GM13976 (cell line): ENCODE results near the gene PCSK2.

Experiments used
- DNase-seq: peaks from one replicate; pipeline ENCODE4 v3.0.0; 2012; ENCODE audit warnings: low spot score
- in situ Hi-C: fragments of 300-500 bp; cut with MboI; formaldehyde crosslinking; loops from one replicate; pipeline ENCODE4 v1.12.0; 2022; ENCODE audit warnings: low sequenced_read_pairs, mixed read lengths, inconsistent platforms; ENCODE audit not compliant: unreplicated experiment
- TF ChIP-seq, protein P1 (sequence below): IDR thresholded peaks from 2 replicates; pipeline ENCODE4 v1.5.1; 2012; ENCODE audit warnings: borderline replicate concordance, mild to moderate bottlenecking; ENCODE audit not compliant: insufficient read depth; ENCODE audit errors: extremely low read depth, missing control alignments, control extremely low read depth

The PCSK2 gene

DNA sequence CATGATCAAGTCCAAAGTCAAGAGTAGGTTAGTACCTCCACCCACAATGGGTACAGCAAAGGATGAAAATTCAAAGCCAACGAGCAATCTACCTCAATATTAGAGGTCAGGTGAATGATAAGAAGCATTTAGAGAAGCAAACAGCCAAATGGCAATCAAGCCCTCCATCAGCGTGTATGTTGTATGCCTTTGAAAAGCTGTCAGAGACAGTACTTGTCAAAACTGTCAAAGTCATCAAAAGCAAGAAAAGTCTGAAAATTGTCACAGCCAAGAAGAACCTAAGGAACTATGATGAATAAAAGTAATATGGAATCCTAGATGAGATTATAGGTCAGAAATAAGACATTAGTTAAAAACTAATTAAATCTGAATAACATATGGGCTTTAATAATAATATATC lies 99.3 kb downstream of the PCSK2 start:
- TF ChIP-seq, protein P1, sequence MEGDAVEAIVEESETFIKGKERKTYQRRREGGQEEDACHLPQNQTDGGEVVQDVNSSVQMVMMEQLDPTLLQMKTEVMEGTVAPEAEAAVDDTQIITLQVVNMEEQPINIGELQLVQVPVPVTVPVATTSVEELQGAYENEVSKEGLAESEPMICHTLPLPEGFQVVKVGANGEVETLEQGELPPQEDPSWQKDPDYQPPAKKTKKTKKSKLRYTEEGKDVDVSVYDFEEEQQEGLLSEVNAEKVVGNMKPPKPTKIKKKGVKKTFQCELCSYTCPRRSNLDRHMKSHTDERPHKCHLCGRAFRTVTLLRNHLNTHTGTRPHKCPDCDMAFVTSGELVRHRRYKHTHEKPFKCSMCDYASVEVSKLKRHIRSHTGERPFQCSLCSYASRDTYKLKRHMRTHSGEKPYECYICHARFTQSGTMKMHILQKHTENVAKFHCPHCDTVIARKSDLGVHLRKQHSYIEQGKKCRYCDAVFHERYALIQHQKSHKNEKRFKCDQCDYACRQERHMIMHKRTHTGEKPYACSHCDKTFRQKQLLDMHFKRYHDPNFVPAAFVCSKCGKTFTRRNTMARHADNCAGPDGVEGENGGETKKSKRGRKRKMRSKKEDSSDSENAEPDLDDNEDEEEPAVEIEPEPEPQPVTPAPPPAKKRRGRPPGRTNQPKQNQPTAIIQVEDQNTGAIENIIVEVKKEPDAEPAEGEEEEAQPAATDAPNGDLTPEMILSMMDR, result no peak
- in situ Hi-C loops, result no loop called here
- DNase-seq, result no peak

DNA sequence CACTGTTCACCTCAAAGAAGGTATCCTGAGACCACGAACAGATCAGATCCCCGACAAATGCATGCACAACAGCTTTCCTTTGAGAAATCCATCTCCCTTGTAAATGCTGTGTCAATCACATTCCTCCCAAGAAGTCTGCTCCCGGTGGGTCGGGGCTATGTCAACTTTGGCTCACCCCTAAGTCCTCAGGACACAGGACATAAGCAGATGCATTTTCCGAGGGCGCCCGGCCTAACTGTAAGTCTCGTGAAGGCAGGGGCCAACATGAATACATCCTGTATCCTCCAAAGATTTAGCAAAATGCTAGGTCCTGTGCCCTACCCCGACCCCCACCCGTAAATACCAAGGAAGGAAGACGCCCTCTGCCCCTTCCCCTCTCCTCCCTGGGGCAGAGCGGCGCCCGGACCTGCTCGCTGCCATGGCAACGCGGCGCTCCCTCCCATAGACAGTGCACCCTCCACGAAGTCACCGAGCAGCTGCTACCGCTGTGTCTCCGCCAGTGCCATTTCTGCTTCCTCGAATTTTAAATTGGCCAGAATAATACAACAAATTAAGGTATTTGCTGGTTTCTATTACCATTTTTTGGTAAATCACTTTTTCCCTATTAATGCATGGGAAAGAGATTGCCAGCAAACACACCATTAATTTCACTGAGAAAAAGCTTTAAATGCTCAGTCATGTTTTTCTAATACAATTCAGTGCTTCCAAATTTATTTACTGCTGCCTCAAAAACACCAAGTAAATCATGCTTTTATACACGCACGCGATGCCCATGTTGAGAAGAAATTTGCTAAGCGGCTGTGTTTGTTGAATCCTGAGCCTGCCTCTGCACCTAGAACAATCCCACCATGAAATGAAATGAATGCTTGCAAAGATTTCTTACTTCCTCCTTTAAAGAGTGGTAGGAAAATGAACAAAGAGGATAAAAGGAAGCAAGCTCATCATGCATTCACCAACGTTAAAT lies 100.6 kb downstream of the PCSK2 start:
- TF ChIP-seq, protein P1, result no peak
- in situ Hi-C loops, result no loop called here
- no peak for DNase-seq

DNA sequence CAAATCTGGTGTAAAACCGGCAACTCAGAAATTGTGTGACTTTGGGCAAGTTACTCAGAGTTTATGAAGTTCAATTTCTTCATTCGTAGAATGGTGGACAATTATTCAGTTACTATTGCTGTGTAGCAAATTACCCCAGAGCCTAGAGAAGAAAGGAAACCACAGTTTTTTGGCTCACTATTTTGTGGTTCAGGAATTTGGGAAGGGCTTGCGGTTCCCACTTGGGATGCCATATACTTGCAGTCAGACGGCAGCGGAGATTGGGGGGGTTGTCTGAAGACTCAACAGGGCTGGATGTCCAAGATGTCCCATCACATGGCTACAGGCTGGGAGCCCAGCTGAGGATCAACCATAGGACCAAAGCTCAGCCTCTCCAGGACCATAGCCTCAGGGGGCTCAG lies 108.1 kb downstream of the PCSK2 start:
- TF ChIP-seq, protein P1, result no peak
- DNase-seq, result no peak
- in situ Hi-C loops, result no loop called here

DNA sequence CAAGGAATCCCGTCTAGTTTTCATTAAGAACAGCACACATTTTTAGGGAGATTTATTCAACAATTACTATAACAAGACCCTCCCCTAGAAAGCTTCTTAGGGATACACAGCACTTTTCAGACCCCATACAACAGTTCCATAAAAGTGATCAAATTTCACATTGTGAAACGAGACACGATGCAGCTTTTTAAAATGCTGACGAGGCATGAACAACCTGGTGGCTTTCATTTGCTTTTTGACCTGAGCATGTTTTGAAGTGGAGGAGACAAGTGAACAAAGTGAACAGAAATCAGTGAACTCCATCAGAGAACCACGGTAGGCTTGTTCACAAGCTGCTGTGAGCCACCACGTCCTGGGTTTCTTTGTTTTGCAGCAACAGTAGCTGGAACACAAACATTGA lies 112.2 kb downstream of the PCSK2 start:
- in situ Hi-C loops, result no loop called here
- DNase-seq, result no peak
- TF ChIP-seq, protein P1, result no peak

DNA sequence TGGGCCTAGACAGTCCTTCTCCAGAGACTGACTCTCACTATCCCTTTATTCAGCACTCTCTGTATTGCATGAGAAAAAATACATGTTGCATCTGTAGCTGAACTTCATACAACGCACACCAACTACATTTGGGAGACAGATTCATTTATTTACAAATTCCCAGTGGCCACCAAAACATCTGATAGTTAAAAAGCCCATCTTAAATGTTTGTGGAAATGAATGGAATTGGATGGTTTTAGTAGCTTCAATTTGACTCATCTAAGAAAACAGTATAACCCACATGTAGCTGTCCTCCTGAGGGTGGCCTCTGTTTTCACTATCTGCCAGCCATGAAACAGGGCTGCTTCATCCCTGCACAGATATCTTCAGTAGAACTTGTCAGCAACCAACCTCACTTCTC lies 116.3 kb downstream of the PCSK2 start:
- TF ChIP-seq, protein P1, result no peak
- in situ Hi-C loops, result no loop called here
- no peak for DNase-seq

DNA sequence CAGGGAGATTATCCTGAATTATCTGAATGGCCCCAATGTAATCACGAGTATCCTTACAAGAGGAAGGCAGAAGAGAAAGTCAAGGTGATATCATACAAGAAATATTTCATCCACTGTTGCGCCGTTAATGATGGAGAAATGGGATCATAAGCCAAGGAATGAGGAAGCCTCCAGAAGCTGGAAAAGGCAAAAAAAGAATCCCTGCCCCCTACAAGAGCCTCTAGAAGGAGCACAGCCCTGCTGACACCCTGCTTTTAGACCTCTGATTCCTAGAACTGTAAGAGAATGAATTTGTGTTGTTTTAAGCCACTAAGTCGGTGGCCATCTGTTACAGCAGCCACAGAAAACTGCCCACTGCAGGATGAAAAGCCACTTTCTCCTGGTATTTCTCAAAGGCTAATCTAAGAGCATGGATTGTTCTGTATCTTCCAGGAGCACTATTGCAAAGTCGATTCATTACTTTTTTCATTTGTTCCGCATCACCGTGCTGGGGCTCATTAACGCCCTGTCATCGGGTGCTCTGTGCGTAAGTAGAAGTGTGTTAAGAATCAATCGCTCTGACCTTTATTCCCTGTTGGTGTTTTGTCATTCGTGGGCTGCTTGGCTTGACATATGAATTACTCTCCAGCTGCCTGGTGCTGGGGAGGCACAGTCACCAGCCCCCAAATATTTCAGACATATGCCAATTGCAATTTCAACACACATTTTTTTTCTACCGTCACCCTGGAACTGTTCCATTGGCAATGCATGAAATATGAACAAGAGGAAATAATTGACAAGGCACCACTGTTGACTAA lies 117.0 kb downstream of the PCSK2 start:
- in situ Hi-C loops, result no loop called here
- DNase-seq, result no peak
- TF ChIP-seq, protein P1, result no peak
